ENCODE results near the gene GPR55.

Gene GPR55

DNA sequence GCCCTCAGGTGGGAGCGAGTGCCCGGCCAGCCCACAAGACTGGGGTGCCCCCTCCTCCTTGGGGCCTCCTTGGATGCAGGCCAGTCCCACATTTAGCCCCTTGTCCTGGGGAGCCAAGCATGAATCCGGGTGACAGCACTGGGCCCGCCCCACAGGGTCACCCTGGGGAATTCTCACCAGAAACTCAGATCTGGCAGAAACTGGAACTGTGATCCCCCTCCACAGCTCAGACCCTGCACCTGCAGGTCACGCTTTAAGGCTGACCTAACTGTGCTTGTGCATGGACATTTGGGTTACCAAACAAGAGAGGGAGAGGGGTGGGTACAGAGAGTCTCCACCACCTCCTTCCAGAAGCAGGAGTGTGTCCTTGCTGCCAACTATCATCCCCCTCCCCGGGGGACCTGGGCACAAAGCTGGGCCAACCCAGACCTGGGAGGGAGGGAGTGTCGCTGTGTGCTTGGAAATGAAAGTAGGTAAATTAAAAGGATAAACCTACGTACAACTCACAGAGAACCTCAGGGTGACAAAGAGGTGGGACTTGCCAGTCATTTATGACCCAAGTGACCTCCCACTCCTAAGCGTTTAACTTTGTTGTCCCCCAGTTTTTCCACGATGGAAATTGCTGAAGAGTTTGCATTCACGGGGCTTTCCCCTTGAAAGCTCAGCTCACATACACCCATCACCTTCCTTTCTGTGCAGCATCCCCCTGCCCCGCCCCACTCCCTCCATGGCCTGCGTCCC, 51.2 kb downstream of the GPR55 start:
- H3K36me3 ChIP-seq (ENCODE audit: control insufficient read depth, insufficient read depth, low read length, severe bottlenecking): peaks cover 4% of the 10 kb centered on the region
- H3K9me3 ChIP-seq (ENCODE audit: control insufficient read depth, low read length): no peaks in the 10 kb centered on the region
- no peaks in the 10 kb centered on the region for H3K4me1 ChIP-seq (ENCODE audit: control insufficient read depth, insufficient read depth, low read length)
- peaks cover 8% of the 10 kb centered on the region for H3K27me3 ChIP-seq (replicated peaks; ENCODE audit: control insufficient read depth, insufficient read depth, low read length)
- H3K4me3 ChIP-seq (ENCODE audit: low read length): no peak overlapping the region
- no peak overlapping the region for H3K9ac ChIP-seq (ENCODE audit: low read length)
- no peak for DNase-seq (ENCODE audit: low read depth)

DNA sequence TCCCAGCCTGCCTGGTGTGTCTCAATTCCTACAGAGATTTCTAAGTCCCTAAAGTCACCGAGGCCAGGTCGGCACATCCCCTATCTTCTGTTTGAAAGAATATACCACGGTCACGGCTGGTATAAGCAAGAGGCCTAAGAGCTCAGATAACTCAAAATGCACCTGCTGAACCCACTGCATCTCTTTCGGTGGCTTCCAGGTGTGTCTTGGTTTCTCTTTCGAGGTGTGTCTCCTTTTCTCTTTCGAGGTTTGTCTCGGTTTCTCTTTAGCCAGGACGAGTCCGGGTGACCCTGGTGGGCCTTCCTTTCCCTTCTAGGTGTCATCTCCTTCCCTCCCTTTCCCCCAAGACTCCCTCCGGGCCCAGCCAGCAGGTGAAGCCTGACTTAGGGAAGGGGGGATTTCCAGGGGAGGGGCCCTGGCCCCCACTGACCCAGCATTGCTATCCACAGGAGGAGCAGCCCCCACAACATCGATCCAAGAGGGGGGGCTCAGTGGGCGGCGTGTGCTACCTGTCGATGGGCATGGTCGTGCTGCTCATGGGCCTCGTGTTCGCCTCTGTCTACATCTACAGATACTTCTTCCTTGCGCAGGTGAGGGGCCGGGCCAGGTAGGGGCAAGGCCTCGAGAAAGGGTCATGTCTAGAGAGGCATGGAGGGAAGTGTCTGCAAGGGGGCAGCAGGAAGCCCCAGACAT, 51.9 kb downstream of the GPR55 start:
- Histone ChIP-seq H3K27me3 (replicated peaks; ENCODE audit: control insufficient read depth, insufficient read depth, low read length) (peaks cover 8% of the 10 kb centered on the region), H3K9ac (ENCODE audit: low read length) (no peak overlapping the region), H3K4me3 (ENCODE audit: low read length) (no peak overlapping the region), H3K36me3 (ENCODE audit: control insufficient read depth, insufficient read depth, low read length, severe bottlenecking) (peaks cover 4% of the 10 kb centered on the region), H3K4me1 (ENCODE audit: control insufficient read depth, insufficient read depth, low read length) (no peaks in the 10 kb centered on the region), H3K9me3 (ENCODE audit: control insufficient read depth, low read length) (no peaks in the 10 kb centered on the region)
- DNase-seq (ENCODE audit: low read depth): no peak

DNA sequence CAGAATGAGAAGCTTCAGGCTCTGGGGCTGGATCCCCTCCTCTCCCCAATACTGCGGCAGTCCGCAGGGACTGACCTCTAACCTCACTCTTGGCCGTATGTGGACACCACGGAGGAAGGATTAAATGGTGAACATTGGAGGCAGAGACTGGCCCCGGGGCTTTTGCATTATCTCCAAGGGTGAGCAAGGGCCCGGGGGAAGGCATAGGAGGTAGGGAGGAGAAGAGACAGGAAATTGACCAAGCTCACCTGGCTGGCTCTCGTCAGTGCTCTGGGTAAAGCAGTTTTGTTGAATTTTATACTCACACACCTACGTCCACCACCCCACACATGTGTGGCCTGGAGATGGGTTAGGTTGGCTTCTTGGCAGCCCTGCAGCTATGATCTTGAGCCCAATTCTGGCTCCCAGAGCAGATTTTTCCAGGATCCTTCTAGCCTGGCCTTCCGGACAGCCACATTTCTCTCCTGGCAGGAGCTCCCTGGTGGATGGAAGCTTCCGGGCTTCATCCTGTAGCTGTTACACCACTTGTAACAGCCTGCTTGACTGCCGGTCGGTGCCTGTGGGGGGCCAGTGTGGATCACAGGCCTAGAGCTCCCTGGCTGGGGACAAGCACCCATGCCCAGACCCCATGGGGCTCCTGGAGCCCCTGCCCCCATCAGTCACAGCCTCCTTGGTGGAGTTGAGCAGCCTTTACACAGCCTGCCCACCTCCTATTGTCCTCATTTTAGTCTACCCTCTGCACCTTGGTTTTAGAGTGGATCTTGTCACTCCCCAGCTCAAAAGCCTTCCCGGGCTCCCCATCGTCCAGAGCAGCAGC, 52.7 kb downstream of the GPR55 start:
- H3K27me3 ChIP-seq (replicated peaks; ENCODE audit: control insufficient read depth, insufficient read depth, low read length): peaks cover 8% of the 10 kb centered on the region
- no peak overlapping the region for H3K4me3 ChIP-seq (ENCODE audit: low read length)
- no peak overlapping the region for H3K9ac ChIP-seq (ENCODE audit: low read length)
- peaks cover 4% of the 10 kb centered on the region for H3K36me3 ChIP-seq (ENCODE audit: control insufficient read depth, insufficient read depth, low read length, severe bottlenecking)
- no peaks in the 10 kb centered on the region for H3K9me3 ChIP-seq (ENCODE audit: control insufficient read depth, low read length)
- no peak for DNase-seq (ENCODE audit: low read depth)
- H3K4me1 ChIP-seq (ENCODE audit: control insufficient read depth, insufficient read depth, low read length): no peaks in the 10 kb centered on the region

DNA sequence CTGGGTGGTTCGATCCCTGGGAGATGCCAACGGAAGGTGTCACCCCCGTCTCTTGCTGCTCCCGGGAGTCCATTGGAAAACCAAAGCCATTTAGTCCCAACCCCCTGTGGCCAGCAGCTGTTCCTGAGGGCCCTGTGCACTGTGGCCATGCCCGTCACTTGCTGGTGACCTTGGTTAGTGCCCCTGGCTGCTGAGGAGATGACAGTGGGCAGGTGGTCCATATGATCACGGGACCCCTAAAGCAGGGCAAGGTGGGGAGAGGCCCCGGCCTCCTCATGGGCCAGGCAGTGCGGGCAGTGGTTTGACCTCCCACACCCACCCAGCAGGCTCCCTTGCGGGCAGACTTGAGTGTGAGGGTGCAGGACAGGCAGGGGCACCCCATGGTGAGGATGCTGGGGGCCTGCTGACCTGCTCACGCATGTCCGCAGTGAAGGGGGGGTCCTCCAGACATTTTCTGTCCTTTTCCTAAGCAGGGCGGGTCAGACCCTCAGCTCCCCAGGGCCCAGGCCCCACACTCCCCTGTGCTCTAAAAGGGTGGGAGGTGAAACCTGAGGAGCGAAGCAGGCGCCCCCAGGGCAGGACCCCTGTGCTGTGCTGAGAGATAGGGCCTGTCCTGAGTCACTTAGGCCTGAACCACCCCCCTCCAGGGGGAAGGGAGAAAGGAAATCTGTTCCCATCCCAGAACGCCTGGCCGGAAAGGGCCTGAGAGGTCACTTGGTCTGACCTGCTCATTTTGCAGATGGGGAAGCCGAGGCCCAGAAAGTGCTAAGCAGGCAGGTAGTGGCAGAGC, 53.5 kb downstream of the GPR55 start:
- H3K36me3 ChIP-seq (ENCODE audit: control insufficient read depth, insufficient read depth, low read length, severe bottlenecking): peaks cover under 1% of the 10 kb centered on the region
- H3K4me3 ChIP-seq (ENCODE audit: low read length): no peak overlapping the region
- no peaks in the 10 kb centered on the region for H3K4me1 ChIP-seq (ENCODE audit: control insufficient read depth, insufficient read depth, low read length)
- peaks cover 8% of the 10 kb centered on the region for H3K27me3 ChIP-seq (replicated peaks; ENCODE audit: control insufficient read depth, insufficient read depth, low read length)
- DNase-seq (ENCODE audit: low read depth): no peak
- no peaks in the 10 kb centered on the region for H3K9me3 ChIP-seq (ENCODE audit: control insufficient read depth, low read length)
- H3K9ac ChIP-seq (ENCODE audit: low read length): no peak overlapping the region

DNA sequence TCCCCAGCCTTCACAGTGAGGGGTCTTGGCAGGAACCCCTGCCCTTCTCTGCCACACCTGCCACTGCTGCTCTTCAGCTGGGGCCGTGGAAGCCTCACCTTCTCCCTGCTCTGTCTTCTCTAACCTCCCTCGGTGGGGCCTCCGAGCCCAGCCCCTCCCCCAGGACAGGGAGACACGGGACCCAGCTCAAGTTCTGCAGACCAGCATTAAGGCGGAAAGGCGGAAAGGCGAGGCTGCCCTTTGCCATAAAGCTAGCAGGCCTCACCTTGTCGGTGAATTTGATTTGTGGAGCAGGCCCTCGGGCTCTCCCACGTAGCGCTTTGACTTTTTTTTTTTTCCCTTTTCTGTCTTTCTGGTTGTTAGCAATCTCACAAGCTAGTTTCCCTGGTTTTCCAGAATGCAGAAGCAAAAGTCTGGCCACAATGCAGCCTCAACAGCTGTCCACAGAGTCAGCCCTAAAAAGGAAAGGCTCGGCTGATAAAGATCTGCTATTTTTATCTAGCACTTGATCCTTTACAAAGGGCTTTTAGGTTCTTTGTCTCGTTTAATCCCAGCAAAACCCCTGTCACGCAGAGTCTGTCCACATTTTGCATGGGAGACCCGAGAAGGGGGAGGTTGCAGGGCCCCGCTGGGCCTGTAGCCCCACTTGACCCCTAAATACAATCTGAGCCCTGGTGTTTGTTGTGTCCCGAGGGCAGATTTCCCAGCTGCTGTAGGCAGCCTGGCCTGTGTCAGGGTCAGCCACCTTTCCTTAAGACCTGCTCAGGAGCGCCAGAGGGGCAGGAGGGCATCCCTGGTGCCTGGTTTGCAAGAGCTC, 54.3 kb downstream of the GPR55 start:
- H3K4me3 ChIP-seq (ENCODE audit: low read length): no peak overlapping the region
- no peak for DNase-seq (ENCODE audit: low read depth)
- H3K36me3 ChIP-seq (ENCODE audit: control insufficient read depth, insufficient read depth, low read length, severe bottlenecking): no peaks in the 10 kb centered on the region
- no peaks in the 10 kb centered on the region for H3K4me1 ChIP-seq (ENCODE audit: control insufficient read depth, insufficient read depth, low read length)
- H3K27me3 ChIP-seq (replicated peaks; ENCODE audit: control insufficient read depth, insufficient read depth, low read length): peaks cover 8% of the 10 kb centered on the region
- H3K9ac ChIP-seq (ENCODE audit: low read length): no peak overlapping the region
- H3K9me3 ChIP-seq (ENCODE audit: control insufficient read depth, low read length): no peaks in the 10 kb centered on the region

DNA sequence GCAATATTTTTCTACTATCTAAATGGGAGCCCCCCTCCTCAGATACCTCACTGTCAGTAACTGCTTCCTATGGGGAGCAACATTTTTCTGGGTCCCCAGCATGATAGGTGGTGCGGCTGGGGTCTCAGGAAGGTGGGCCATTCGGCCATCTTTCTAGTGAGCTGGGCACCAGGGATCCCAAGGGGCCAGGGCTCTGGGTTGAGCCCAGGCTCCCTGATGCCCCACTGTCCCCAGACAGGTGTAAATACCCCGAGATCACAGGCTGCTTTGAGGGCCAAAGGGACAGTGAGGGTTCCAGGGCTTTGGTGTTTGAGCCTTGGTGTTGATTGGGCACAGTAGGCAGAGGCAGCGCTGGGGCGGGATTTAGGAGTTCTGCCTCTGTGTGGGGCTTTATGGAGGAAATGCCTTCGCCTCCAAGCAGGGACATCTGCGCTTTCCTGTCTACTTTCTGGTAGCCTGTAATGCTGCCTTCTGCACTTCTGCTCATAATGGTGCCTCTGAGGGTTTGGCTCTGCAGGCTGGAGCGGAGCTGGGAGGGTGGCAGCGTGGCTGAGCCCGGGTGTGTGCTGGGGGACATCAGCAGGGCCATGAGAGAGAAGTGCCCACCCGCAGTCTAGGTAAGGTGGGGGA, 55.0 kb downstream of the GPR55 start:
- Histone ChIP-seq H3K36me3 (ENCODE audit: control insufficient read depth, insufficient read depth, low read length, severe bottlenecking) (no peaks in the 10 kb centered on the region), H3K27me3 (replicated peaks; ENCODE audit: control insufficient read depth, insufficient read depth, low read length) (peaks cover 8% of the 10 kb centered on the region), H3K9me3 (ENCODE audit: control insufficient read depth, low read length) (no peaks in the 10 kb centered on the region), H3K9ac (ENCODE audit: low read length) (no peak overlapping the region), H3K4me1 (ENCODE audit: control insufficient read depth, insufficient read depth, low read length) (no peaks in the 10 kb centered on the region), H3K4me3 (ENCODE audit: low read length) (no peak overlapping the region)
- DNase-seq (ENCODE audit: low read depth): no peak

DNA sequence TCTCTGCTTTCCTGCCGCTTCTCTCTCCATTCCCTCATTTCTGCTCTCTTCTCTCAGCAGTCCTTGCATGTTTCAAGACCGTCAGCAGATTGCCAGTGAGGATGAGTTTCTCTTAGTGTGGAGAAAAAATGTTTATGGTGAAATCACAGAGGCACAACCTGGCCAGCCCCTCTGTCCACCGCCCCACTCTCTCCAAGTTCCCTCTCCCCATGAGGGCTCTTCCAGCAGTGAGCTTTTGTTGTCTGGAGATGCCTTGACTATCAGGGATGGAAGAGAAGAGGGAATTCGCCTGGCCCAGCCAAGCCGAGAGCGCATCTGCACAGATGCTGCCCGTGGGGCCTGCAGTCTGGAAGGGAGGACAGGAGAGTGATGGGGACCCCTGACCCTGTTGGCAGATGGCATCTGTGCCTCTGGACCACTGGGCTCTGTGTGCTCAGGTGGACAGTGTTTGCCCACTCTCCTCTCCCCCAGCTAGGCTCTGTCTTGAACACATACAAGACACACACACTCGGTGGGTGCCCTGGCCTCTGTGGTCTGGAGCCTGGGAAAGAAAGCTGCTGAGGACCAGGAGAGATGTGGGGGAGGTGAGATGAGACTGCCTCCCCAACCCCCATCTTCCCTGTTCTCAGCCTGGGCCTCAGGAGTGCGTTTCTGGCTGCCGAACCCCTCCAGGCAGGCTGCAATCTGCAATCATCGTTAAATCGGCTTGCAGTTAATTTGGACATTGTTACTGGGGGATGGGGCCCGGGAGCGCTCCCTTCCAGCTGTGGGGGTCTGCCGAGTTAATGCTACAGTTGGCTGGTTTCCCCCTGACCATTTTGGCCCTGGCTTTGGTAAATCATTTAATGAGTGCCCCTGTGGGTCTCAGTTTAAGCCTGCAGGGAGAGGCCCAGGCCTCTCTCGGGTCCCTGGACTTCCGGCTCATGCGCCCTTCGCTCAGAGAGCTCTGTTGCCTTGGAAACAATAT, 55.8 kb downstream of the GPR55 start:
- DNase-seq (ENCODE audit: low read depth): no peak
- H3K9ac ChIP-seq (ENCODE audit: low read length): no peak overlapping the region
- H3K9me3 ChIP-seq (ENCODE audit: control insufficient read depth, low read length): no peaks in the 10 kb centered on the region
- peaks cover 11% of the 10 kb centered on the region for H3K27me3 ChIP-seq (replicated peaks; ENCODE audit: control insufficient read depth, insufficient read depth, low read length)
- no peak overlapping the region for H3K4me3 ChIP-seq (ENCODE audit: low read length)
- H3K4me1 ChIP-seq (ENCODE audit: control insufficient read depth, insufficient read depth, low read length): no peaks in the 10 kb centered on the region
- no peaks in the 10 kb centered on the region for H3K36me3 ChIP-seq (ENCODE audit: control insufficient read depth, insufficient read depth, low read length, severe bottlenecking)

DNA sequence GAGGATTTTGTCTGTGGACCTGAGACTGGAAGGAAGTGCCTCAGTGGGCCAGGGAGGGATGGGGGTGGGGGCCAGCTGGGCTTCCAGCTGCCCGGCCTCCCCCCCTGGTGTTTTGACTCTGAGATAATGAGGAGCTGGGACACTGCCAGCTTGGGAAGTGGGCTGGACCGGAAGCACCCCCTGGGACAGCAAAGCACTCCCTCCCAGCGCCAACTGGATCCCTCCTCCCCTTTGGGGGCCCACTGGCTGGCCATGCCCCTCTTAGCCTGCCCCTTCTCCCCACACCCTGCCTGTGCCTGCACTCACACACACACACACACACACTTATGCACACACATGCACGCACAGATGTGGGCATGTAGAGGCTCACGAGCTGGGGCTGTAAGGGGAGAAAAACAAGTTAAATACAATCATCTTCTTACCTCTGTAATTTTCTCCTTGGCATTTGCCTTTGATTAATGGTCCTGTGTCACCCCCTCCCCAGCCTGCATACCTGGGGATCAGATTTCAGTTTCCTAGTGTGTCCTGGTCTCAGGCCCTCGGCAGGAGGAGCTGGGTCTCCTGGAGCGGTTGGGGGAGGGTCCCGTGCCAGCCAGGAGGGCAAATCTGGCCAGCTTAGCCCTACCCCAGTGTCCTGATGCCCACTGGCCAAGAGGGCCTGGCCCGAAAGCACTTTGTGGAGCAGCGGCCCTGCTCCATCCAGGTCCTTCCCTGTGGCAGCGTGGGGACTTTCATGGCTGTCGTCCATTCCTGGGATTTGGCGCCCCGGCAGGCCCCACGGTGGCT, 56.7 kb downstream of the GPR55 start:
- no peak for DNase-seq (ENCODE audit: low read depth)
- Histone ChIP-seq H3K9ac (ENCODE audit: low read length) (no peak overlapping the region), H3K4me3 (ENCODE audit: low read length) (no peak overlapping the region), H3K9me3 (ENCODE audit: control insufficient read depth, low read length) (no peaks in the 10 kb centered on the region), H3K36me3 (ENCODE audit: control insufficient read depth, insufficient read depth, low read length, severe bottlenecking) (no peaks in the 10 kb centered on the region), H3K27me3 (replicated peaks; ENCODE audit: control insufficient read depth, insufficient read depth, low read length) (peaks cover 20% of the 10 kb centered on the region), H3K4me1 (ENCODE audit: control insufficient read depth, insufficient read depth, low read length) (no peaks in the 10 kb centered on the region)
